GM18951 (cell line): ENCODE results near the gene LRRFIP1.
"Not testable (repeated sequence)": the region's sequence is repeated elsewhere in the genome, so short reads cannot be mapped to it uniquely, and the experiment has no call there.

Experiments used
- POLR2A ChIP-seq: IDR thresholded peaks from 4 replicates; pipeline ENCODE4 v1.6.1; 2011; ENCODE audit warnings: mild to moderate bottlenecking; ENCODE audit not compliant: insufficient read length, insufficient read depth; ENCODE audit errors: extremely low read depth
- in situ Hi-C: fragments of 300-500 bp; cut with MboI; formaldehyde crosslinking; loops from one replicate; pipeline ENCODE4 v1.12.0; 2022; ENCODE audit warnings: low sequenced_read_pairs, mixed read lengths, inconsistent platforms; ENCODE audit not compliant: unreplicated experiment

Gene LRRFIP1

GRCh38 chr2:237782181-237782580 is 154.8 kb downstream of the LRRFIP1 start:
- in situ Hi-C loops, result no loop called here
- TF ChIP-seq POLR2A, result peak; percentile 28

GRCh38 chr2:237783678-237784077 is 156.3 kb downstream of the LRRFIP1 start:
- in situ Hi-C loops, result not testable (repeated sequence)

DNA sequence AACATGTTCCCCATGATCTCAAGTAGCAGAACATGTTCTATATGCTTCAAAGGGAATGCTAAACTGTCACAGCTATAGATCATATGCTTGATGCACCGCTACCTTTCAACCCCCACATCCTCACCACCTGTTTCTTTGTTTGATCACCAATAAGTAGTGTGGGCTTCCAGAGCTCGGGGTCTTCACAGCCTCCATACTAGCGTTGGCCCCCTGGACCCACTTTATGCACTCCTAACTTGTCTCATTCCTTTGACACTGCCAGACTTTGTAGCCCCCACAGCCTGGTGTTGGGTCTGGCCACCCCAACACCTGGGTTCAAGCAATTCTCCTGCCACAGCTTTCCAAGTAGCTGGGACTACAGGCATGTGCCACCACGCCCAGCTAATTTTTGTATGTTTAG is 159.5 kb downstream of the LRRFIP1 start:
- TF ChIP-seq POLR2A, result no peak
- in situ Hi-C loops, result no loop called here

- TF ChIP-seq POLR2A, result no peak
- in situ Hi-C loops, result no loop called here
Observed at GRCh38 chr2:237790353-237790752, 163.0 kb downstream of the LRRFIP1 start.

DNA sequence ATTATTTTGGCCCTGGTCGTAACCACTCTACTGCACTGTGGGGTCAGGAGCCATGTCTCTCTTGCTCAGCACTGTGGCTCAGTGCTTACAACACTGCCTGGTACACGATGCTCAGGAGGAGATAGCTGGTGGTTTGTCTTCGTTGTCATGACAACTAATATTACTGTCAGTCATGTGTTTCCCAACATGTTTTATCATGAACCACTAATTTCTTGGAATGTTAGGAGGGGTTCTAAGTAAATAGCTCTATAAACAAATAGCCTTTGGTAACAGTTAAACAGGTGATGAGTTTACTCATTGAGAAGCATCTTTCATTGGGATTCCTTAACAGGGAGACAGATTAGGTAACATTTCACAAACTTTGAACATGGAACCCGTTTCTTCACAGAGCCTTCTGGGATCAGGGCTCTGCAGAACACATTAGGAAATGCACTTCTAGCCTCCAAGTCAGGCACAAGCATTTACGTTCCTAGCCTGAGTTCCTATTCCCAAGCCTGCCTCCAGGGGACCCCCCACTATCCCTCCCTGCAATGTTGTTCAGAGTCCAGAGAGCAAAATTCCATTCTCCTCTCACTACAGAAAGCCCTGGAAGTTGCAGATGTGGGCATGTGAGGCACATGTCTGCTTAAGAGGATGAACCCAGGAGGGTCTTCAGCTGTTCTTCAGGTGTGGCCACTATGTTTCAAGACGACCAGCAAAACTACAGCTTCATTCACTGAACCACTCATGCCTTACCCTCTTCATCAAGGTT is 164.8 kb downstream of the LRRFIP1 start:
- in situ Hi-C loops, result no loop called here
- no peak for TF ChIP-seq POLR2A

DNA sequence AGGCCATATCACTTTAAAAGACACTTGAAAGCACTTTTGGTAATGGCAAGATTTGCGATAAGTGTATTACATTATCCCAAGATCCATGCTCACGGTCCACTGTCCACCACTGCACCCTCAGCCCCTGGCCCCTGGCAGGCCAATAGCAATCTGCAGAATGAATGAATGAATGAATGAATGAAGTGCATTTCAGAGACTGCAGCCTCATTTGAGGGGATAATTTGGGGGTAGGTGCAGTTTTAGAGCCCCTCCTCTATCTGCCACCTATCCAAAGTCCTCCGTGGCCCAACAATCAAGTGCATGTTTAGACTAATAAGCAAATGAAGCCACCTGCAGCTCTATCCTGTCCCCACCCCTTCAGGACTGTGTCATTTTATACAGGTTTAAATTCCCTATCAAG is 169.9 kb downstream of the LRRFIP1 start:
- in situ Hi-C loops, result no loop called here
- no peak for TF ChIP-seq POLR2A

GRCh38 chr2:237798236-237799059 is 171.1 kb downstream of the LRRFIP1 start, which contains the start of gene RBM44:
TSS of gene RBM44 (plus strand) at chr2:237798779. CDS start at chr2:237813610, 14,831 bp downstream.
- TF ChIP-seq POLR2A, result no peak
- in situ Hi-C loops, result no loop called here

GRCh38 chr2:237799060-237799428 is 171.7 kb downstream of the LRRFIP1 start:
- TF ChIP-seq POLR2A, result no peak
- in situ Hi-C loops, result no loop called here

DNA sequence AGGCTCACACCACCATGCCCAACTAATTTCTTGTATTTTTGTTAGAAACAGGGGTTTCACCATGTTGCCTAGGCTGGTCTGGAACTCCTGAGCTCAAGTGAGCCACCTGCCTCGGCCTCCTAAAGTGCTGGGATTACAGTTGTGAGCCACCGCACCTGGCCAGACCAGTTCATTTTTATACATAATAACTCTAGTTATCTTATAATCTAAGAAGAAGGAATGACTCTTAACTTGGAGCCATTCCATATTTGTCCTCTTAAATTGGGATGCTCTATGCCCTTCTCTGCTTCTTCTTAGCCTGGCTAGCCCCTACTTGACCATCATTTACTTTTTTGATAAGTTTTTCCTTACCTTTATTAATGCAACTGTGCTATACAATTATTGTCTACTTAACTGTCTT is 174.1 kb downstream of the LRRFIP1 start:
- in situ Hi-C loops, result no loop called here
- no peak for TF ChIP-seq POLR2A

GRCh38 chr2:237806334-237806733 is 178.9 kb downstream of the LRRFIP1 start:
- TF ChIP-seq POLR2A, result no peak
- in situ Hi-C loops, result no loop called here

DNA sequence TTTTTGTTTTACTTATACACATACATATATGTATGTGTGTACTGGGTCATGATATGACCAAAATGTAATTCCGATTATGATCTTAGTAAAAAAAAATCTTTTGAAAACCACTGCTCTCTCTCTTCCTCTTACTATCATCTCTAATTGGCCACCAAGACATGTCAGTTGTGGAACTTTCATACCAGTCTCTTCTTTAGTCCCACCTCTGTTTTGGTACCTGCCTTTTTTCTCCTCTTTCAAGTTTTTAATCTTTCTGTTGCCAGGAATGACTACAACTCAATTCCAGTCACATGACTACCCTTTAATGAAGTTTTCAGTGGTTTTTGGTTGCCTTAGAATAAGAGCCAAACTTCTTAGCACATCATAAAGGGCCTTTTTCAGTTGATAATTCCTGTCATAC is 188.2 kb downstream of the LRRFIP1 start:
- in situ Hi-C loops, result no loop called here
- no peak for TF ChIP-seq POLR2A

- TF ChIP-seq POLR2A, result no peak
- in situ Hi-C loops, result no loop called here
Observed at GRCh38 chr2:237816531-237816930, 189.1 kb downstream of the LRRFIP1 start.

- in situ Hi-C loops, result no loop called here
- no peak for TF ChIP-seq POLR2A
Observed at GRCh38 chr2:237818066-237818473, 190.7 kb downstream of the LRRFIP1 start.

- in situ Hi-C loops, result no loop called here
- TF ChIP-seq POLR2A, result no peak
Observed at GRCh38 chr2:237819231-237819630, 191.8 kb downstream of the LRRFIP1 start.
